ENCODE measurements around the gene PHF3. TPM values are rescaled to one million over a fixed set of nuclear protein-coding genes. Genes with fewer than 3 reads are reported as not detected.

Gene PHF3
- total and polyA plus RNA-seq, 2 donors (not counting 1 experiment from before 2014, with no cell fraction given), result 13.5 to 111 TPM

DNA sequence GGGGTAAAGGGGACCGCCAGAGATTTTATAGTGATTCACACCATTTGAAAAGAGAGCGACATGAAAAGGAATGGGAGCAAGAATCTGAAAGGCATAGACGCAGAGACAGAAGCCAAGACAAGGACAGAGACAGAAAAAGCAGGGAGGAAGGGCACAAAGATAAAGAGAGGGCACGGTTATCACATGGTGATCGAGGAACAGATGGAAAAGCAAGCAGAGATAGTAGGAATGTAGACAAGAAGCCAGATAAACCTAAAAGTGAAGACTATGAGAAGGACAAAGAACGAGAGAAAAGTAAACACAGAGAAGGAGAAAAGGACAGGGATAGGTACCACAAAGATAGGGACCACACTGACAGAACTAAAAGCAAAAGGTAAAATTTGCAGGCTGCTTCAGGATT is 77.7 kb downstream of the PHF3 start:
- no peak for DNase-seq
- POLR2A ChIA-PET, result no interaction called here
- Histone ChIP-seq H3K4me1 (ENCODE audit: control insufficient read depth in 2 of 2, insufficient read depth in 2 of 2, low read length in 2 of 2) (no peaks in the 10 kb centered on the region), H3K27me3 (replicated peaks in 1 of 4; ENCODE audit: control extremely low read depth in 1 of 4, control insufficient read depth in 3 of 4, insufficient read depth in 4 of 4, low read length in 3 of 4) (no peaks in the 10 kb centered on the region), H3K36me3 (replicated peaks in 1 of 2; ENCODE audit: control extremely low read depth in 1 of 2, control insufficient read depth in 1 of 2, extremely low read depth in 1 of 2, insufficient read depth in 2 of 2, low read length in 1 of 2) (peaks cover 4 to 53% of the 10 kb centered on the region in 2 experiments), H3K79me2 (ENCODE audit: control insufficient read depth, insufficient read depth, low read length) (no peaks in the 10 kb centered on the region), H3K9me3 (ENCODE audit: control extremely low read depth in 1 of 3, control insufficient read depth in 2 of 3, insufficient read depth in 1 of 3, low read length in 2 of 3) (no peaks in the 10 kb centered on the region), H4K20me1 (ENCODE audit: control insufficient read depth, insufficient read depth, low read length, poor library complexity, severe bottlenecking) (peaks cover 8% of the 10 kb centered on the region), H3K4me3 (ENCODE audit: control extremely low read depth in 1 of 5, extremely low read depth in 1 of 5, insufficient read depth in 1 of 5, low read depth in 2 of 5, low read length in 4 of 5) (no peak overlapping the region), H3K9ac (ENCODE audit: low read length) (no peak overlapping the region), H3K4me2 (replicated peaks; ENCODE audit: low read depth, low read length, poor library complexity, severe bottlenecking) (no peak overlapping the region), H2AFZ (ENCODE audit: insufficient read depth, low read depth, low read length, poor library complexity, severe bottlenecking) (no peak overlapping the region), H3K27ac (ENCODE audit: low read length in 2 of 2) (no peak overlapping the region)
- Mint-ChIP-seq H3K4me3 (no peak overlapping the region), H3K9me3 (ENCODE audit: insufficient read depth) (no peaks in the 10 kb centered on the region), H3K27me3 (no peaks in the 10 kb centered on the region), H3K4me1 (no peaks in the 10 kb centered on the region), H3K27ac (no peak overlapping the region)
- 98% methylated on average over 4 of the region's 6 CpGs for WGBS (ENCODE audit: insufficient coverage)
- intact Hi-C loops (cut with micrococcal nuclease), result no loop called here
- CTCF ChIA-PET, result no interaction called here
- no peak for TF ChIP-seq EZH2 (IDR thresholded peaks at IDR 0.05; ENCODE audit: borderline replicate concordance, insufficient read depth, low read depth, low read length, poor library complexity, severe bottlenecking)
- TF ChIP-seq CTCF (IDR thresholded peaks at IDR 0.05), result no peak
- ATAC-seq (ENCODE audit: low read depth), result no peak

DNA sequence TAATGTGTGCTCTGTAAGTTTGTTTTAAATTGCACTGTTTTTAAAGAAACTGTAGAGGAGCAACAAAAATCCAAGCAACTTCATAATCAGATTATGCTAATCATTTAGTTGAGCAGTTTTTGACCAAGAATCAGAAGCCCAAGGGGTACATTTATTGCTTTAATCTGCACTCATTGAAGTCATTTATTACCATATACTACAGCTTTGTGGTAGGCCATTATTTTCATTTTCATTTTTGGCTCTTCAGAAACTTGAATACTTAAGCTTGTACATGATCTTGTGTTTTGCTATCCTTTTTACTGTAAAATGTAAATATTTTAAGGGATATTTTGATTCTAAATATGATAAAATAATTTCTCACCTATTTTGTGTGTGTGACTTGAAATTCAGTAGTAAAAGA is 78.5 kb downstream of the PHF3 start:
- H3K27ac ChIP-seq (ENCODE audit: low read length in 2 of 2), result no peak overlapping the region
- H2AFZ ChIP-seq (ENCODE audit: insufficient read depth, low read depth, low read length, poor library complexity, severe bottlenecking), result no peak overlapping the region
- TF ChIP-seq CTCF (IDR thresholded peaks at IDR 0.05), result no peak
- TF ChIP-seq EZH2 (IDR thresholded peaks at IDR 0.05; ENCODE audit: borderline replicate concordance, insufficient read depth, low read depth, low read length, poor library complexity, severe bottlenecking), result no peak
- no peaks in the 10 kb centered on the region for H3K4me1 ChIP-seq (ENCODE audit: control insufficient read depth in 2 of 2, insufficient read depth in 2 of 2, low read length in 2 of 2)
- POLR2A ChIA-PET, result no interaction called here
- Mint-ChIP-seq H3K27me3 (no peaks in the 10 kb centered on the region), H3K9me3 (ENCODE audit: insufficient read depth) (no peaks in the 10 kb centered on the region), H3K27ac (no peak overlapping the region), H3K4me3 (no peak overlapping the region), H3K4me1 (no peaks in the 10 kb centered on the region)
- intact Hi-C loops (cut with micrococcal nuclease), result no loop called here
- CTCF ChIA-PET, result interaction anchor here (0.8 kb wide), 1 partner anchor 114 kb away, joined by 3 read pairs; no protein-coding TSS in a partner anchor
- no peak for ATAC-seq (ENCODE audit: low read depth)
- H4K20me1 ChIP-seq (ENCODE audit: control insufficient read depth, insufficient read depth, low read length, poor library complexity, severe bottlenecking), result peaks cover 8% of the 10 kb centered on the region
- H3K27me3 ChIP-seq (replicated peaks in 1 of 4; ENCODE audit: control extremely low read depth in 1 of 4, control insufficient read depth in 3 of 4, insufficient read depth in 4 of 4, low read length in 3 of 4), result no peaks in the 10 kb centered on the region
- H3K9me3 ChIP-seq (ENCODE audit: control extremely low read depth in 1 of 3, control insufficient read depth in 2 of 3, insufficient read depth in 1 of 3, low read length in 2 of 3), result no peaks in the 10 kb centered on the region
- H3K9ac ChIP-seq (ENCODE audit: low read length), result no peak overlapping the region
- no peak overlapping the region for H3K4me3 ChIP-seq (ENCODE audit: control extremely low read depth in 1 of 5, extremely low read depth in 1 of 5, insufficient read depth in 1 of 5, low read depth in 2 of 5, low read length in 4 of 5)
- no peaks in the 10 kb centered on the region for H3K79me2 ChIP-seq (ENCODE audit: control insufficient read depth, insufficient read depth, low read length)
- no peak for DNase-seq
- peaks cover 4 to 47% of the 10 kb centered on the region in 2 experiments for H3K36me3 ChIP-seq (replicated peaks in 1 of 2; ENCODE audit: control extremely low read depth in 1 of 2, control insufficient read depth in 1 of 2, extremely low read depth in 1 of 2, insufficient read depth in 2 of 2, low read length in 1 of 2)
- no peak overlapping the region for H3K4me2 ChIP-seq (replicated peaks; ENCODE audit: low read depth, low read length, poor library complexity, severe bottlenecking)
